ENCODE measurements around the gene ZSCAN1. TPM values are rescaled to one million over a fixed set of nuclear protein-coding genes. Genes with fewer than 3 reads are reported as not detected.
A peak's percentile ranks its signal among the peaks of the same experiment; 100 is the strongest.

Gene ZSCAN1
- 0.67 and 4.1 TPM in 2 replicates for total RNA-seq (ENCODE audit: low replicate concordance)

GRCh38 chr19:58033741-58034476, at the start of gene ZSCAN1:
ZSCAN1 (plus strand) TSS chr19:58034025; CDS start chr19:58037837, 3,812 bp downstream.
- H3K79me2 ChIP-seq (ENCODE audit: low read depth), result no peaks in the 10 kb centered on the region
- peaks cover 6% of the 10 kb centered on the region for H3K27me3 ChIP-seq
- Mint-ChIP-seq H3K27me3 (ENCODE audit: insufficient read depth, low read depth) (peaks cover 9% of the 10 kb centered on the region), H3K27ac (no peak within 1 kb of the TSS), H3K4me3 (peak within 1 kb of the TSS; percentile 85), H3K36me3 (peaks cover 12% of the 10 kb centered on the region), H3K9me3 (peaks cover 56% of the 10 kb centered on the region), H3K4me1 (peaks cover 2% of the 10 kb centered on the region)
- peaks cover 23% of the 10 kb centered on the region for H3F3A ChIP-seq (ENCODE audit: low read depth)
- H3K4me3 ChIP-seq, result peak within 1 kb of the TSS; percentile 67
- DNase-seq (ENCODE audit: low spot score), result peak; percentile 99
- peak within 1 kb of the TSS; percentile 86 for H3K4me2 ChIP-seq
- TF ChIP-seq EZH2phosphoT487 (IDR thresholded peaks at IDR 0.05) (no peak), EZH2 (IDR thresholded peaks at IDR 0.05) (no peak), CTCF (IDR thresholded peaks at IDR 0.05) (no peak)
- H3K9me3 ChIP-seq (ENCODE audit: low read depth), result no peaks in the 10 kb centered on the region
- H3K36me3 ChIP-seq, result no peaks in the 10 kb centered on the region
- peak within 1 kb of the TSS; percentile 41 for H3K27ac ChIP-seq
- peaks cover 11% of the 10 kb centered on the region for H3K4me1 ChIP-seq
- peak within 1 kb of the TSS; percentile 68 for H3K9ac ChIP-seq
- H2AFZ ChIP-seq (replicated peaks), result no peak within 1 kb of the TSS
- H4K20me1 ChIP-seq (ENCODE audit: low read depth), result no peaks in the 10 kb centered on the region

GRCh38 chr19:57992841-57993240, 41.0 kb upstream of the ZSCAN1 start:
- no peak for DNase-seq (ENCODE audit: low spot score)
- Histone ChIP-seq H3K9ac (no peak overlapping the region), H2AFZ (replicated peaks) (no peak overlapping the region), H4K20me1 (ENCODE audit: low read depth) (no peaks in the 10 kb centered on the region), H3K4me1 (no peaks in the 10 kb centered on the region), H3K36me3 (peaks cover 61% of the 10 kb centered on the region), H3K4me2 (no peak overlapping the region), H3K4me3 (no peak overlapping the region), H3K27ac (no peak overlapping the region), H3K9me3 (ENCODE audit: low read depth) (peaks cover 5% of the 10 kb centered on the region), H3K27me3 (no peaks in the 10 kb centered on the region), H3K79me2 (ENCODE audit: low read depth) (peaks cover 2% of the 10 kb centered on the region), H3F3A (ENCODE audit: low read depth) (no peaks in the 10 kb centered on the region)
- Mint-ChIP-seq H3K4me3 (no peak overlapping the region), H3K27me3 (ENCODE audit: insufficient read depth, low read depth) (peaks cover 9% of the 10 kb centered on the region), H3K27ac (no peak overlapping the region), H3K36me3 (peaks cover 84% of the 10 kb centered on the region), H3K9me3 (peaks cover 87% of the 10 kb centered on the region), H3K4me1 (no peaks in the 10 kb centered on the region)
- TF ChIP-seq EZH2phosphoT487 (IDR thresholded peaks at IDR 0.05) (no peak), CTCF (IDR thresholded peaks at IDR 0.05) (no peak), EZH2 (IDR thresholded peaks at IDR 0.05) (no peak)

GRCh38 chr19:58000677-58001076, 33.1 kb upstream of the ZSCAN1 start:
- no peak overlapping the region for H3K27ac Mint-ChIP-seq
- Histone ChIP-seq H3K36me3 (peaks cover 53% of the 10 kb centered on the region), H3K27me3 (no peaks in the 10 kb centered on the region), H3F3A (ENCODE audit: low read depth) (peaks cover 10% of the 10 kb centered on the region), H3K79me2 (ENCODE audit: low read depth) (peaks cover 52% of the 10 kb centered on the region), H4K20me1 (ENCODE audit: low read depth) (no peaks in the 10 kb centered on the region), H3K4me3 (peak overlapping the region; percentile 82), H3K4me2 (peak overlapping the region; percentile 91), H3K9ac (no peak overlapping the region), H3K9me3 (ENCODE audit: low read depth) (peaks cover 17% of the 10 kb centered on the region), H2AFZ (replicated peaks) (no peak overlapping the region), H3K27ac (no peak overlapping the region), H3K4me1 (peaks cover 9% of the 10 kb centered on the region)
- DNase-seq (ENCODE audit: low spot score), result no peak
- peaks cover 87% of the 10 kb centered on the region for H3K36me3 Mint-ChIP-seq
- TF ChIP-seq EZH2phosphoT487 (IDR thresholded peaks at IDR 0.05) (no peak), EZH2 (IDR thresholded peaks at IDR 0.05) (no peak), CTCF (IDR thresholded peaks at IDR 0.05) (no peak)
- peak overlapping the region; percentile 92 for H3K4me3 Mint-ChIP-seq
- H3K4me1 Mint-ChIP-seq, result peaks cover 7% of the 10 kb centered on the region
- H3K27me3 Mint-ChIP-seq (ENCODE audit: insufficient read depth, low read depth), result peaks cover 24% of the 10 kb centered on the region
- peaks cover 91% of the 10 kb centered on the region for H3K9me3 Mint-ChIP-seq

Data from neural progenitor cell (in vitro differentiated cells).